HCT116 (cell line): Measurements from ENCODE around the gene PUM1. TPM values are rescaled to one million over a fixed set of nuclear protein-coding genes. Genes with fewer than 3 reads are reported as not detected.

Experiments used
- ATAC-seq: fragments of 200-7000 bp; cut with Tn5 transposase; 2 replicates; pipeline ENCODE4 v1.9.1; 2020; ENCODE audit warnings: mild to moderate bottlenecking, moderate library complexity
- BruUV-seq: library from RNA; stranded (reverse); fragments of 400-500 nt; replicated peaks from 2 replicates; lab custom pipeline; 2021; lab: Mats Ljungman, UMichigan
- CTCF ChIA-PET: fragments of 300-600 bp; sonication (Branson Sonifier 250); formaldehyde crosslinking; loops from one replicate; lab custom pipeline; 2021; ENCODE audit warnings: antibody characterized with exemption; lab: Charles Lee
- POLR2A ChIA-PET: fragments of 300-600, 350-600 bp; sonication (Branson Sonifier 250); formaldehyde crosslinking; loops from one replicate; lab custom pipeline; 2021; ENCODE audit warnings: antibody characterized with exemption; lab: Charles Lee
- RAD21 ChIA-PET, 2 experiments: fragments of 300-600 bp; sonication (Branson Sonifier 250); formaldehyde crosslinking; loops; one replicate each; lab custom pipeline; 2023; ENCODE audit warnings: low total read pairs in 2 of 2; ENCODE audit not compliant: uncharacterized antibody in 2 of 2, unreplicated experiment in 2 of 2, low non-redundant PET in 1 of 2; lab: Charles Lee
- DNase-seq: peaks from one replicate; pipeline ENCODE4 v3.0.0-alpha.2; 2010; ENCODE audit warnings: low read depth, low spot score
- H2AFZ ChIP-seq: fragments of 200-600 bp; shearing (Covaris generic), sonication (generic); 2 replicates; pipeline ENCODE4 v1.6.1; 2017; ENCODE audit warnings: low read depth, mixed run types, mixed read lengths, antibody characterized with exemption, low read length; ENCODE audit not compliant: poor library complexity, severe bottlenecking
- H3K27ac ChIP-seq: 2 replicates; pipeline ENCODE4 v1.5.1; 2012; ENCODE audit warnings: low read depth, low read length
- H3K27me3 ChIP-seq: fragments of 200-600 bp; sonication (generic); 2 replicates; pipeline ENCODE4 v1.6.1; 2016; ENCODE audit warnings: mixed run types, low read length, mixed read lengths; ENCODE audit not compliant: insufficient read depth
- H3K36me3 ChIP-seq, 2 experiments: fragments of 200-500 bp in 1 of 2; fragments of 200-600 bp in 1 of 2; sonication (Bioruptor generic) in 1 of 2; sonication (generic) in 1 of 2; 2 replicates each; pipeline versions ENCODE4 v1.5.1 to v1.6.1; 2014 to 2016; ENCODE audit warnings: low read length in 2 of 2, inconsistent platforms in 1 of 2, mixed read lengths in 1 of 2, mixed run types in 1 of 2; ENCODE audit not compliant: insufficient read depth in 2 of 2, control insufficient read depth in 1 of 2
- H3K4me1 ChIP-seq, 2 experiments: fragments of 200-600 bp in 1 of 2; sonication (generic) in 1 of 2; 2 replicates each; pipeline versions ENCODE4 v1.5.1 to v1.6.1; 2012 to 2017; ENCODE audit warnings: low read length in 2 of 2, inconsistent platforms in 1 of 2, mild to moderate bottlenecking in 1 of 2, mixed read lengths in 1 of 2, mixed run types in 1 of 2, moderate library complexity in 1 of 2; ENCODE audit not compliant: insufficient read depth in 2 of 2, control insufficient read depth in 1 of 2
- H3K4me2 ChIP-seq: fragments of 200-600 bp; sonication (generic); 2 replicates; pipeline ENCODE4 v1.6.1; 2017; ENCODE audit warnings: mixed run types, low read length, mixed read lengths
- H3K4me3 ChIP-seq, 2 experiments: fragments of 200-600 bp in 1 of 2; sonication (generic) in 1 of 2; replicated peaks in 1 of 2; 2 replicates each; pipeline ENCODE4 v1.5.1; 2011 to 2016; ENCODE audit warnings: low read length in 2 of 2, control low read depth in 1 of 2, low read depth in 1 of 2, mild to moderate bottlenecking in 1 of 2, mixed read lengths in 1 of 2, mixed run types in 1 of 2
- H3K79me2 ChIP-seq: fragments of 200-600 bp; sonication (generic); 2 replicates; pipeline ENCODE4 v1.6.1; 2017; ENCODE audit warnings: mild to moderate bottlenecking, mixed run types, low read length, moderate library complexity, mixed read lengths; ENCODE audit not compliant: insufficient read depth
- H3K9ac ChIP-seq: fragments of 200-600 bp; sonication (generic); 2 replicates; pipeline ENCODE4 v1.6.1; 2016; ENCODE audit warnings: low read length, mixed read lengths
- H3K9me2 ChIP-seq: fragments of 200-600 bp; sonication (generic), shearing (Covaris generic); 2 replicates; pipeline ENCODE4 v1.6.1; 2017; ENCODE audit warnings: mixed run types, mild to moderate bottlenecking, moderate library complexity; ENCODE audit not compliant: insufficient read depth
- H3K9me3 ChIP-seq, 2 experiments: fragments of 200-500 bp in 1 of 2; fragments of 200-600 bp in 1 of 2; sonication (Bioruptor generic) in 1 of 2; sonication (generic) in 1 of 2; 2 replicates each; pipeline ENCODE4 v1.6.1; 2014 to 2017; ENCODE audit warnings: low read length in 2 of 2, mixed read lengths in 2 of 2, inconsistent platforms in 1 of 2, low read depth in 1 of 2, mild to moderate bottlenecking in 1 of 2, mixed run types in 1 of 2, moderate library complexity in 1 of 2; ENCODE audit not compliant: control insufficient read depth in 1 of 2, insufficient read depth in 1 of 2
- H4K20me1 ChIP-seq: fragments of 200-600 bp; sonication (generic), shearing (Covaris generic); 2 replicates; pipeline ENCODE4 v1.6.1; 2017; ENCODE audit warnings: mixed run types, mild to moderate bottlenecking, moderate library complexity; ENCODE audit not compliant: insufficient read depth
- CBX3 ChIP-seq: IDR thresholded peaks from 2 replicates; pipeline ENCODE4 v1.6.1; 2012; ENCODE audit warnings: low read depth
- CEBPB ChIP-seq: IDR thresholded peaks from 2 replicates; pipeline ENCODE4 v1.6.1; 2012; ENCODE audit warnings: low read depth
- EZH2phosphoT487 ChIP-seq: fragments of 200-600 bp; IDR thresholded peaks from 2 replicates; pipeline ENCODE4 v1.6.1; 2018; ENCODE audit warnings: antibody characterized with exemption, borderline replicate concordance
- FOSL1 ChIP-seq: IDR thresholded peaks from 2 replicates; pipeline ENCODE4 v1.6.1; 2012; ENCODE audit warnings: low read depth
- POLR2A ChIP-seq: IDR thresholded peaks from 2 replicates; pipeline ENCODE4 v1.7.0; 2011; ENCODE audit warnings: borderline replicate concordance; ENCODE audit not compliant: insufficient read depth, insufficient read length; ENCODE audit errors: extremely low read depth
- RAD21 ChIP-seq: IDR thresholded peaks from 2 replicates; pipeline ENCODE4 v1.6.1; 2012; ENCODE audit warnings: low read depth, mild to moderate bottlenecking
- REST ChIP-seq: IDR thresholded peaks from 2 replicates; pipeline ENCODE4 v1.6.1; 2012; ENCODE audit warnings: low read depth
- SRF ChIP-seq: IDR thresholded peaks from 2 replicates; pipeline ENCODE4 v1.6.1; 2012; ENCODE audit warnings: low read depth
- YY1 ChIP-seq: IDR thresholded peaks from 2 replicates; pipeline ENCODE4 v1.6.1; 2011; ENCODE audit warnings: low read length, low read depth, moderate library complexity, mild to moderate bottlenecking; ENCODE audit not compliant: insufficient replicate concordance; ENCODE audit errors: extremely low read depth
- intact Hi-C: fragments of 100-400 bp; cut with micrococcal nuclease; formaldehyde crosslinking; loops from 2 replicates; pipeline ENCODE4 v1.10.0; 2022
- total RNA-seq: library from RNA; stranded (reverse); gene quantifications from one replicate; pipeline ENCODE4 v1.2.1, GENCODE V29; 2021; ENCODE audit not compliant: unreplicated experiment
- TF ChIP-seq, protein P1 (sequence below): IDR thresholded peaks from 2 replicates; pipeline ENCODE4 v1.6.1; 2012

Gene PUM1
- total RNA-seq, 1 experiment from 2014 or later, result 113 TPM

GRCh38 chr1:30883389-30884172, 181.9 kb downstream of the PUM1 start:
- DNase-seq (no peak), ATAC-seq (no peak)
- Histone ChIP-seq H3K4me2 (no peak overlapping the region), H3K9me2 (no peaks in the 10 kb centered on the region), H3K36me3 (no peaks in the 10 kb centered on the region), H4K20me1 (no peaks in the 10 kb centered on the region), H3K27me3 (no peaks in the 10 kb centered on the region), H3K27ac (no peak overlapping the region), H3K4me3 (no peak overlapping the region), H3K9me3 (no peaks in the 10 kb centered on the region), H3K9ac (no peak overlapping the region), H3K4me1 (peaks cover 0 to 1% of the 10 kb centered on the region in 2 experiments; a peak in 1 of 4 replicates), H2AFZ (no peak overlapping the region), H3K79me2 (no peaks in the 10 kb centered on the region)
- BruUV-seq, result no TSS peak
- POLR2A ChIA-PET, result no interaction called here
- RAD21 ChIA-PET, result no interaction called here
- intact Hi-C loops, result no loop called here
- CTCF ChIA-PET, result interaction anchor here (0.6 kb wide), 1 partner anchor 792 kb away, joined by 3 read pairs; no protein-coding TSS in a partner anchor
- no peak for TF ChIP-seq FOSL1
- TF ChIP-seq RAD21, result no peak
- no peak for TF ChIP-seq REST
- no peak for TF ChIP-seq POLR2A
- TF ChIP-seq EZH2phosphoT487, result no peak
- no peak for TF ChIP-seq CEBPB
- no peak for TF ChIP-seq YY1
- no peak for TF ChIP-seq SRF
- TF ChIP-seq, protein P1, sequence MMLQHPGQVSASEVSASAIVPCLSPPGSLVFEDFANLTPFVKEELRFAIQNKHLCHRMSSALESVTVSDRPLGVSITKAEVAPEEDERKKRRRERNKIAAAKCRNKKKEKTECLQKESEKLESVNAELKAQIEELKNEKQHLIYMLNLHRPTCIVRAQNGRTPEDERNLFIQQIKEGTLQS, result no peak
- no peak for TF ChIP-seq CBX3
